Kidney (tissue), 14 donors: ENCODE measurements around the gene GPR65. TPM values are rescaled to one million over a fixed set of nuclear protein-coding genes. Genes with fewer than 3 reads are reported as not detected.

Experiments
- DNase-seq, 5 donors: peaks; one replicate each; pipeline ENCODE4 v3.0.0-alpha.2; 2013 to 2020
- FAIRE-seq: peaks from 2 replicates; lab custom pipeline; 2012; peaks lifted over from hg19 to GRCh38; lab: Jason Lieb, UNC
- H3K27ac ChIP-seq, 2 donors: one replicate each; pipeline ENCODE4 v1.7.0; 2013; ENCODE audit warnings: low read depth in 2 of 2, low read length in 2 of 2, inconsistent platforms in 1 of 2
- H3K27me3 ChIP-seq: one replicate; pipeline ENCODE4 v1.7.1; 2013; ENCODE audit warnings: low read length, inconsistent platforms; ENCODE audit not compliant: control insufficient read depth, insufficient read depth
- H3K36me3 ChIP-seq, 3 donors: one replicate each; pipeline versions ENCODE4 v1.7.0 to v1.7.1; 2013; ENCODE audit warnings: low read length in 3 of 3, control low read depth in 1 of 3, inconsistent platforms in 1 of 3; ENCODE audit not compliant: insufficient read depth in 3 of 3, control insufficient read depth in 2 of 3
- H3K4me1 ChIP-seq, 3 donors: one replicate each; pipeline versions ENCODE4 v1.7.0 to v1.7.1; 2013; ENCODE audit warnings: low read length in 3 of 3, inconsistent platforms in 1 of 3, low read depth in 1 of 3; ENCODE audit not compliant: control insufficient read depth in 2 of 3, insufficient read depth in 2 of 3
- H3K4me3 ChIP-seq, 3 donors: one replicate each; pipeline versions ENCODE4 v1.7.0 to v1.8.1; 2013; ENCODE audit warnings: low read length in 3 of 3, control low read depth in 1 of 3, inconsistent platforms in 1 of 3
- H3K9ac ChIP-seq, 3 donors: one replicate each; pipeline versions ENCODE4 v1.7.0 to v1.7.1; 2013; ENCODE audit warnings: low read length in 3 of 3, control low read depth in 1 of 3, inconsistent platforms in 1 of 3
- H3K9me3 ChIP-seq, 3 donors: one replicate each; pipeline versions ENCODE4 v1.7.0 to v1.7.1; 2013; ENCODE audit warnings: low read length in 3 of 3, control low read depth in 1 of 3, inconsistent platforms in 1 of 3; ENCODE audit not compliant: control insufficient read depth in 2 of 3, insufficient read depth in 1 of 3
- intact Hi-C: fragments of 100-400 bp; cut with DNase I; formaldehyde crosslinking; loops from one replicate; pipeline ENCODE4 v1.11.1; 2022
- polyA plus RNA-seq: library from polyadenylated mRNA; stranded (reverse); fragments of 350-450 nt; fragmentation: Illumina TruSeq; extraction: RNeasy Lipid Tissue Mini Kit (QIAGEN cat#74804); gene quantifications from one replicate; pipeline ENCODE4 v1.2.3, GENCODE V29; 2014; ENCODE audit warnings: low read depth, low replicate concordance; ENCODE audit not compliant: insufficient read depth
- total RNA-seq: library from RNA; stranded (reverse); fragmentation: NEBNext Ultra II Directional; extraction: Animal tissue kit (Norgen Biotek cat#: 25700); gene quantifications from one replicate; pipeline ENCODE4 v1.2.1, GENCODE V29; 2021
- TF ChIP-seq, protein P1 (sequence below): IDR thresholded peaks from 3 replicates; pipeline ENCODE4 v1.5.1; 2012; ENCODE audit warnings: mild to moderate bottlenecking, moderate library complexity, borderline replicate concordance; ENCODE audit not compliant: insufficient read depth; ENCODE audit errors: extremely low read depth
- donor health status: control.
- donor health status: control.
- donor health status: control.
- donor health status: control.
- donor health status: control.
- donor health status: DM: yes; HTN: yes; CAD: no.
- donor health status: Normal renal cell carcinoma (clear cell type).

Gene GPR65
- total and polyA plus RNA-seq, 2 donors from 2014 or later = 0.62 to 3.8 TPM

GRCh38 chr14:88044776-88045446, 40.0 kb downstream of the GPR65 start:
- FAIRE-seq (no peak), DNase-seq (no peak)
- Histone ChIP-seq H3K9ac (no peak overlapping the region), H3K27ac (no peak overlapping the region), H3K4me1 (no peaks in the 10 kb centered on the region), H3K9me3 (no peaks in the 10 kb centered on the region), H3K4me3 (no peak overlapping the region), H3K36me3 (no peaks in the 10 kb centered on the region), H3K27me3 (no peaks in the 10 kb centered on the region)
- TF ChIP-seq, protein P1, sequence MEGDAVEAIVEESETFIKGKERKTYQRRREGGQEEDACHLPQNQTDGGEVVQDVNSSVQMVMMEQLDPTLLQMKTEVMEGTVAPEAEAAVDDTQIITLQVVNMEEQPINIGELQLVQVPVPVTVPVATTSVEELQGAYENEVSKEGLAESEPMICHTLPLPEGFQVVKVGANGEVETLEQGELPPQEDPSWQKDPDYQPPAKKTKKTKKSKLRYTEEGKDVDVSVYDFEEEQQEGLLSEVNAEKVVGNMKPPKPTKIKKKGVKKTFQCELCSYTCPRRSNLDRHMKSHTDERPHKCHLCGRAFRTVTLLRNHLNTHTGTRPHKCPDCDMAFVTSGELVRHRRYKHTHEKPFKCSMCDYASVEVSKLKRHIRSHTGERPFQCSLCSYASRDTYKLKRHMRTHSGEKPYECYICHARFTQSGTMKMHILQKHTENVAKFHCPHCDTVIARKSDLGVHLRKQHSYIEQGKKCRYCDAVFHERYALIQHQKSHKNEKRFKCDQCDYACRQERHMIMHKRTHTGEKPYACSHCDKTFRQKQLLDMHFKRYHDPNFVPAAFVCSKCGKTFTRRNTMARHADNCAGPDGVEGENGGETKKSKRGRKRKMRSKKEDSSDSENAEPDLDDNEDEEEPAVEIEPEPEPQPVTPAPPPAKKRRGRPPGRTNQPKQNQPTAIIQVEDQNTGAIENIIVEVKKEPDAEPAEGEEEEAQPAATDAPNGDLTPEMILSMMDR = no peak
- intact Hi-C loops = no loop called here

DNA sequence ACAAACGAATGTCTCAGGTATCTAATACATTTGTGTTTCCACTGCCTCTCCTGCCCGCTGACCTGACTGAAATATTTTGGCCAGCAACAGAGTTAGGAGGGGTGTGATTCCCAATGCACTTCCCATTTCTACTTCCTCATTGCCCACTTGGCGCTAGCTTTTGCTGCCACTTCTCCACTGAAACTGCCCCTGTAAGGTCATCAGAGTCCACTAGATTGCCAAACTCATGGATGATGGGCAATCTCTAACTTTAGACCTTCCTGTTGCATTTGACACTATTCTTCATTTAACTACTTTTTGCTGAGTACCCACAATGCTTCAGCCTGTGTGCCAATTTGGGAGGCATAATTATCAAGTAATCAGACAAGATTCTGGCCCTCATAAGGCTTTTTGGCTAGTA, 40.8 kb downstream of the GPR65 start:
- intact Hi-C loops = no loop called here
- FAIRE-seq (no peak), DNase-seq (peak in 1 of 5 donors; percentile 6)
- Histone ChIP-seq H3K4me1 (no peaks in the 10 kb centered on the region), H3K27ac (no peak overlapping the region), H3K4me3 (no peak overlapping the region), H3K36me3 (no peaks in the 10 kb centered on the region), H3K9me3 (no peaks in the 10 kb centered on the region), H3K9ac (no peak overlapping the region), H3K27me3 (no peaks in the 10 kb centered on the region)
- TF ChIP-seq, protein P1 = no peak

DNA sequence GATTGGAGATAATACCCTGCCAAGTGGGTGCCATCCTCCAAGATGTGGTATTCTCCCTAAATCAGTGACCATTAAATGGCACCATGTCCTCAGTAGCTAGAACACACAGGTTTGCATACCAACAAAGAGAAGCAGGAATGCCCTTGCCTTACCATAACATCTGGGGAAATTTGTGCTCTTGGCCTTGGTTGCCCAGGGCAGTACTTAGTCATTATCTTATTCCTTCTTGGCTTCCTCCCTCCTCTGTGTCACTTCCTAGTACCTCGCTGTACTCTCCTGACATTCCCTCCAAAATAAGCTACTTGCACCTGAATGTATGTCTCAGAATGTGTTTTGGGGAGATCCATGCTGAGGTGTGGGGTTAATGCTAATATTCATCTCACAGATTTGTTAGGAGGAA, 43.4 kb downstream of the GPR65 start:
- Histone ChIP-seq H3K36me3 (no peaks in the 10 kb centered on the region), H3K27me3 (no peaks in the 10 kb centered on the region), H3K4me1 (no peaks in the 10 kb centered on the region), H3K4me3 (no peak overlapping the region), H3K27ac (no peak overlapping the region), H3K9me3 (peaks cover 0 to under 1% (median 0%) of the 10 kb centered on the region in 3 donors), H3K9ac (no peak overlapping the region)
- FAIRE-seq (no peak), DNase-seq (no peak)
- TF ChIP-seq, protein P1 = no peak
- intact Hi-C loops = no loop called here
